ENCODE data around the gene HELLS.

GRCh38 chr10:94632954-94633353, 87.4 kb downstream of the HELLS start:
- no peak for TF ChIP-seq CTCF (IDR thresholded peaks at IDR 0.05)
- no peak for TF ChIP-seq EZH2phosphoT487 (IDR thresholded peaks at IDR 0.05)

All from neural progenitor cell (in vitro differentiated cells).